IMR-90 (cell line): ENCODE data around the gene STOM. TPM values are rescaled to one million over a fixed set of nuclear protein-coding genes. Genes with fewer than 3 reads are reported as not detected.
A peak's percentile ranks its signal among the peaks of the same experiment; 100 is the strongest.

ENCODE experiments used
- ATAC-seq: fragments of 200-7000 bp; cut with Tn5 transposase; 2 replicates; pipeline ENCODE4 v1.9.1; 2020; ENCODE audit warnings: low read depth, mild to moderate bottlenecking, moderate library complexity
- BruUV-seq: library from RNA; stranded (reverse); fragments of 400-500 nt; replicated peaks from 2 replicates; lab custom pipeline; 2021; lab: Mats Ljungman, UMichigan
- CTCF ChIA-PET: fragments of 300-600 bp; formaldehyde crosslinking; extraction: SDS; loops from one replicate; lab custom pipeline; 2021; ENCODE audit warnings: antibody characterized with exemption; lab: Yijun Ruan, JAX
- POLR2A ChIA-PET: fragments of 300-600 bp; sonication (Branson Sonifier 250); formaldehyde crosslinking; loops from one replicate; lab custom pipeline; 2022; ENCODE audit warnings: antibody characterized with exemption; ENCODE audit not compliant: unreplicated experiment; lab: Charles Lee
- DNase-seq: peaks from one replicate; pipeline ENCODE4 v3.0.0; 2013
- H2AFZ ChIP-seq: replicated peaks from 2 replicates; pipeline ENCODE3; 2013; ENCODE audit warnings: low read length, mild to moderate bottlenecking; ENCODE audit not compliant: poor library complexity
- H2AK5ac ChIP-seq: 2 replicates; pipeline ENCODE4 v1.6.1; 2013; ENCODE audit warnings: low read depth, low read length, inconsistent platforms
- H2AK9ac ChIP-seq: replicated peaks from 2 replicates; pipeline ENCODE3; 2013; ENCODE audit warnings: mild to moderate bottlenecking, low read depth, low read length, moderate library complexity; ENCODE audit not compliant: poor library complexity
- H2BK120ac ChIP-seq: 2 replicates; pipeline ENCODE4 v1.6.1; 2013; ENCODE audit warnings: low read depth, low read length, inconsistent platforms
- H2BK15ac ChIP-seq: 3 replicates; pipeline ENCODE4 v1.6.1; 2013; ENCODE audit warnings: low read depth, low read length, inconsistent platforms
- H2BK20ac ChIP-seq: 2 replicates; pipeline ENCODE4 v1.6.1; 2013; ENCODE audit warnings: low read depth, mild to moderate bottlenecking, inconsistent platforms, low read length, moderate library complexity
- H2BK5ac ChIP-seq: 2 replicates; pipeline ENCODE4 v1.6.1; 2013; ENCODE audit warnings: mild to moderate bottlenecking, low read depth, low read length, inconsistent platforms; ENCODE audit not compliant: poor library complexity, severe bottlenecking
- H3K14ac ChIP-seq: replicated peaks from 2 replicates; pipeline ENCODE4 v1.6.1; 2013; ENCODE audit warnings: low read depth, low read length, inconsistent platforms
- H3K18ac ChIP-seq: 2 replicates; pipeline ENCODE4 v1.6.1; 2013; ENCODE audit warnings: low read depth, low read length, control low read depth
- H3K23ac ChIP-seq: 2 replicates; pipeline ENCODE4 v1.6.1; 2013; ENCODE audit warnings: low read depth, low read length, inconsistent platforms
- H3K27ac ChIP-seq: 2 replicates; pipeline ENCODE4 v1.5.1; 2013; ENCODE audit warnings: mild to moderate bottlenecking, control low read depth, low read length; ENCODE audit not compliant: insufficient read depth
- H3K27me3 ChIP-seq: 2 replicates; pipeline ENCODE4 v1.6.1; 2013; ENCODE audit warnings: low read length; ENCODE audit not compliant: control insufficient read depth, insufficient read depth
- H3K36me3 ChIP-seq: 2 replicates; pipeline ENCODE4 v1.6.1; 2013; ENCODE audit warnings: low read length, mixed read lengths; ENCODE audit not compliant: control insufficient read depth, insufficient read depth
- H3K4ac ChIP-seq: 2 replicates; pipeline ENCODE4 v1.6.1; 2013; ENCODE audit warnings: low read depth, low read length, inconsistent platforms
- H3K4me1 ChIP-seq: 2 replicates; pipeline ENCODE4 v1.6.1; 2013; ENCODE audit warnings: low read length, mixed read lengths; ENCODE audit not compliant: control insufficient read depth, insufficient read depth
- H3K4me2 ChIP-seq: 2 replicates; pipeline ENCODE4 v1.6.1; 2013; ENCODE audit warnings: low read depth, mild to moderate bottlenecking, control low read depth, low read length, moderate library complexity
- H3K4me3 ChIP-seq: 2 replicates; pipeline ENCODE4 v1.5.1; 2013; ENCODE audit warnings: low read depth, mild to moderate bottlenecking, control low read depth, low read length, moderate library complexity; ENCODE audit not compliant: insufficient read depth
- H3K56ac ChIP-seq: 2 replicates; pipeline ENCODE4 v1.6.1; 2013; ENCODE audit warnings: low read length, inconsistent platforms; ENCODE audit not compliant: insufficient read depth; ENCODE audit errors: extremely low read depth
- H3K79me1 ChIP-seq, 2 experiments: 2 replicates each; pipeline ENCODE4 v1.6.1; 2013; ENCODE audit warnings: low read length in 2 of 2, inconsistent platforms in 1 of 2, low read depth in 1 of 2
- H3K9ac ChIP-seq: 2 replicates; pipeline ENCODE4 v1.6.1; 2013; ENCODE audit warnings: low read depth, low read length, control low read depth
- H3K9me1 ChIP-seq: 2 replicates; pipeline ENCODE4 v1.6.1; 2013; ENCODE audit warnings: low read length, inconsistent platforms; ENCODE audit not compliant: insufficient read depth
- H3K9me3 ChIP-seq: 2 replicates; pipeline ENCODE4 v1.6.1; 2013; ENCODE audit warnings: low read length; ENCODE audit not compliant: control insufficient read depth, insufficient read depth
- H4K20me1 ChIP-seq: 2 replicates; pipeline ENCODE4 v1.6.1; 2013; ENCODE audit warnings: low read length, inconsistent platforms; ENCODE audit not compliant: insufficient read depth
- H4K5ac ChIP-seq: 2 replicates; pipeline ENCODE4 v1.6.1; 2013; ENCODE audit warnings: mild to moderate bottlenecking, low read depth, low read length, control low read depth
- H4K8ac ChIP-seq, 2 experiments: 2 replicates each; pipeline ENCODE4 v1.6.1; 2013; ENCODE audit warnings: low read depth in 2 of 2, low read length in 2 of 2, control low read depth in 1 of 2, inconsistent platforms in 1 of 2
- H4K91ac ChIP-seq: 2 replicates; pipeline ENCODE4 v1.6.1; 2013; ENCODE audit warnings: low read depth, low read length, inconsistent platforms; ENCODE audit not compliant: insufficient read depth
- BHLHE40 ChIP-seq: fragments of 150-350 bp; IDR thresholded peaks from 2 replicates; pipeline ENCODE4 v1.6.1; 2016; ENCODE audit warnings: mild to moderate bottlenecking, low read depth, low read length
- CEBPB ChIP-seq: IDR thresholded peaks from 2 replicates; pipeline ENCODE4 v1.6.1; 2012; ENCODE audit warnings: low read depth, low read length, improper control_type of control experiment
- CHD1 ChIP-seq: IDR thresholded peaks from 2 replicates; pipeline ENCODE4 v1.6.1; 2012; ENCODE audit warnings: low read depth, low read length, improper control_type of control experiment
- CTCF ChIP-seq: conservative IDR thresholded peaks from 2 replicates; pipeline ENCODE4 v1.5.1; 2012; ENCODE audit warnings: mild to moderate bottlenecking, low read depth, low read length, improper control_type of control experiment
- MAZ ChIP-seq: IDR thresholded peaks from 2 replicates; pipeline ENCODE4 v1.6.1; 2012; ENCODE audit warnings: low read depth, mild to moderate bottlenecking, low read length, improper control_type of control experiment, moderate library complexity, borderline replicate concordance
- NFE2L2 ChIP-seq: fragments of 150-350 bp; IDR thresholded peaks from 2 replicates; pipeline ENCODE4 v1.6.1; 2016; ENCODE audit warnings: low read depth, mild to moderate bottlenecking, low read length
- POLR2A ChIP-seq: IDR thresholded peaks from 2 replicates; pipeline ENCODE4 v1.6.1; 2012; ENCODE audit warnings: mild to moderate bottlenecking, low read depth, low read length
- SMC3 ChIP-seq: fragments of 150-350 bp; IDR thresholded peaks from 2 replicates; pipeline ENCODE4 v1.6.1; 2016; ENCODE audit warnings: low read depth, mild to moderate bottlenecking, antibody characterized with exemption, low read length, moderate library complexity
- WGBS, 2 experiments: methylation state at CpG; one replicate each; pipeline versions ENCODE4 v1.1.5 to v1.1.7; 2013; ENCODE audit warnings: missing lambda C conversion rate in 2 of 2; ENCODE audit not compliant: insufficient read length in 1 of 2; ENCODE audit errors: extremely low coverage in 2 of 2; 5-methylcytosine and 5-hydroxymethylcytosine counted together
- dilution Hi-C: fragments of 300-500 bp; cut with HindIII; formaldehyde crosslinking; loops from one replicate; pipeline ENCODE4 v1.14.3; 2018; ENCODE audit warnings: low sequenced_read_pairs; ENCODE audit not compliant: unreplicated experiment
- in situ Hi-C: fragments of 300-500 bp; cut with MboI; formaldehyde crosslinking; loops from 3 replicates; pipeline ENCODE4 v1.14.3; 2019; ENCODE audit warnings: low sequenced_read_pairs, inconsistent platforms, mixed read lengths
- intact Hi-C: fragments of 100-400 bp; cut with micrococcal nuclease; formaldehyde crosslinking; loops from 2 replicates; pipeline ENCODE4 v1.10.0; 2022
- polyA plus RNA-seq, 3 experiments: library from polyadenylated mRNA; depleted of rRNA; stranded (reverse); fragments of >200 nt; gene quantifications; 2 replicates each; pipeline ENCODE4 v1.2.3, GENCODE V29; 2012; ENCODE audit warnings: low replicate concordance in 1 of 3
- total RNA-seq: library from RNA; depleted of rRNA; stranded (reverse); fragments of >200 nt; gene quantifications from 2 replicates; pipeline ENCODE4 v1.2.3, GENCODE V29; 2012
- TF ChIP-seq, protein P1 (sequence below): fragments of 150-350 bp; IDR thresholded peaks from 2 replicates; pipeline ENCODE4 v1.6.1; 2017; ENCODE audit warnings: mild to moderate bottlenecking, antibody characterized with exemption, low read length, low read depth

The STOM gene
- total and polyA plus RNA-seq, 2 of the 4 experiments (the other 2 are of a cell fraction), result 78.4 to 84.8 TPM

DNA sequence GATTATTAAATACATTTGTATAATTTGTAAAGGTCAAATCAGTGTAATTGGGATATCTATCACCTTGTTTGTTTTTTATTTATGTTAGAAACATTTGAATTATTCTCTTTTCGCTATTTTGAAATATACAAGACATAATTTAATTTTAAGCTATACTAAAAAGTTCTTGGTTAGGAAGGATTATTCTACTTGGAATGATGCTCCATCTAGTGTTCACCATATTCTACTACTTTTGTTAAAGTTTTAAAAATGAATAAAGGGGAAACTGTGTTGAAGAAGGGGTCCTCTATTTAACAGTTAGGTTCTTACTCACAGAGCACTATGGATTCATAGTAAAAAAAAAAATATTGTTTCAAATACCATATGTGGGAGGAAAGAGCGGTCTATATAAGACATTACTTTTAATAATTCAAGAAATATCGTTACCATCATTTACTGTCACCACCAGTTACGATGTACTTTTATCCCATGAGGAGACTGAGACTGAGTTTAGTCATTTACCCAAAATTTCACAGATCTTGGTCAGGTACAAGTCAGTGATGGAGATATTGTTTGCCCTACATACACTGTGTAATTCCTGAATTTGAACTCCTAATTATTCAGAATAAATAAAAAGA, 6.3 kb upstream of the STOM start (continued):
- peak; percentile 73; the same call in 1 of the 2 replicates for TF ChIP-seq SMC3

DNA sequence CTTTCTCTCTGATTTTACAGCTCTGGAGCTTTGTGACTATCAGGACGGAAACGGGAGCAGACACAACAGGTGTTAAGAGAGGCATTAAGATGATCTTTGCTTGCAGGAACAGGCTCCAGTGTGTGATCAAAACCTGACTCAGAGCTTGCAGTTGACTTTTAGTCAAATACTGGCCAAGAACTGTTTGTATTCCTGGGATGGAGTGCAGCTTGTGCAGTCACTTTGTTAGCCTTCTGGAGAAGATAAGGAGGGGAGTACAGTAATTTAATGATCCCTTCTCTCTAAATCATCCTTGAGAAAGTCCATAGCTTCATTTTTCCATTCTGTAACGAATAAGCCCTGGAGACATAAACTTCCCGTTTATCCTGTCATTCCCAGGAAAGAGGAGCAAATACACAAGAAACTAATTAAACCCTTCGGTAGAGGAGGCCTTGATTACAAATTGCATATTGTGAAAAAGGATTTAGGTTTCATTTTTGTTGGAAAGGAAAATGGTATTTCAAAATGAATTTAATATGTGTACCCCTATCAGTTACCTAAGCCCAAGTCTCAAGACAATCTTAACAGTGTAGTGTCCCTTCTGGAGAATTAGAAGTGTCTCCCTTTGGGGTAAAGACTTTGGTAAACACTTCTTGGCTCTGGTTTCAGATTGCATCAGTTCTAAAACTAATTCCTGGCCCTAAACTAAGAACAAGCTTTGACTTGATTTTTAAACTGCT, 3.1 kb upstream of the STOM start:
- peak overlapping the region; percentile 72 for H2BK5ac ChIP-seq
- POLR2A ChIA-PET, result interaction anchor here (0.6 kb wide), 1 partner anchor 26 kb away, joined by 4 read pairs; no protein-coding TSS in a partner anchor
- ATAC-seq (peak; percentile 21), DNase-seq (peak; percentile 86)
- in situ Hi-C loops (no loop called here), dilution Hi-C loops (no loop called here), intact Hi-C loops (loop anchor here (2.0 kb wide), 1 partner anchor 50 kb away; no protein-coding TSS in a partner anchor)
- H3K23ac ChIP-seq, result peak overlapping the region; percentile 13; the same call in 1 of the 2 replicates
- H3K14ac ChIP-seq, result peak overlapping the region; percentile 11; the same call in 1 of the 2 replicates
- TF ChIP-seq CEBPB, result 0 out of 2 replicates have a peak, but pooled peaks have one; percentile 28
- TF ChIP-seq NFE2L2, result no peak
- no peak for TF ChIP-seq MAZ
- TF ChIP-seq BHLHE40, result peak; percentile 61
- TF ChIP-seq, protein P1, sequence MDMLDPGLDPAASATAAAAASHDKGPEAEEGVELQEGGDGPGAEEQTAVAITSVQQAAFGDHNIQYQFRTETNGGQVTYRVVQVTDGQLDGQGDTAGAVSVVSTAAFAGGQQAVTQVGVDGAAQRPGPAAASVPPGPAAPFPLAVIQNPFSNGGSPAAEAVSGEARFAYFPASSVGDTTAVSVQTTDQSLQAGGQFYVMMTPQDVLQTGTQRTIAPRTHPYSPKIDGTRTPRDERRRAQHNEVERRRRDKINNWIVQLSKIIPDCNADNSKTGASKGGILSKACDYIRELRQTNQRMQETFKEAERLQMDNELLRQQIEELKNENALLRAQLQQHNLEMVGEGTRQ, result no peak
- TF ChIP-seq CHD1, result no peak
- no peak for TF ChIP-seq CTCF
- TF ChIP-seq SMC3, result no peak
- TF ChIP-seq POLR2A, result no peak
- H4K8ac ChIP-seq, result peak overlapping the region in 1 of 2 experiments; percentile 27; a peak in 2 of 4 replicates
- no peaks in the 10 kb centered on the region for H3K27me3 ChIP-seq
- peaks cover 6 to 30% of the 10 kb centered on the region in 2 experiments; a peak in 2 of 4 replicates for H3K79me1 ChIP-seq
- peak overlapping the region; percentile 21; the same call in 1 of the 2 replicates for H2AK5ac ChIP-seq
- H4K91ac ChIP-seq, result peak overlapping the region; percentile 16; the same call in 1 of the 2 replicates
- peak overlapping the region; percentile 48 for H2BK20ac ChIP-seq
- H4K20me1 ChIP-seq, result no peaks in the 10 kb centered on the region
- H3K9ac ChIP-seq, result no peak overlapping the region; the same call in 1 of the 2 replicates
- WGBS, 2 experiments, result 0% methylated on average over 2 of the region's 5 CpGs; no CpG with 5 or more reads in 1 of the 2 experiments
- H3K36me3 ChIP-seq, result no peaks in the 10 kb centered on the region
- H2BK15ac ChIP-seq, result no peak overlapping the region; the same call in 2 of the 3 replicates
- no TSS peak for BruUV-seq
- H2BK120ac ChIP-seq, result peak overlapping the region; percentile 64
- peaks cover 13% of the 10 kb centered on the region for H3K9me1 ChIP-seq
- H3K18ac ChIP-seq, result peak overlapping the region; percentile 62
- peak overlapping the region; percentile 63 for H3K56ac ChIP-seq
- peak overlapping the region; percentile 60 for H4K5ac ChIP-seq
- CTCF ChIA-PET, result interaction anchor here (1.2 to 1.8 kb wide), 4 partner anchors 15 to 53 kb away, joined by 3 to 8 read pairs (median 4); no protein-coding TSS in a partner anchor
- peak overlapping the region; percentile 7 for H2AFZ ChIP-seq
- no peak overlapping the region for H3K4me3 ChIP-seq
- peaks cover 14% of the 10 kb centered on the region for H3K4me1 ChIP-seq
- H3K9me3 ChIP-seq, result no peaks in the 10 kb centered on the region
- peak overlapping the region; percentile 42; the same call in 1 of the 2 replicates for H3K27ac ChIP-seq
- peak overlapping the region; percentile 32 for H3K4ac ChIP-seq
- H2AK9ac ChIP-seq, result no peak overlapping the region
- H3K4me2 ChIP-seq, result peak overlapping the region; percentile 65
